ENCODE data around the gene CTF1.
"Not testable (repeated sequence)": the region's sequence is repeated elsewhere in the genome, so short reads cannot be mapped to it uniquely, and the experiment has no call there.

CTF1 gene

GRCh38 chr16:30896261-30896888 is at the start of gene CTF1:
TSS of gene CTF1 (plus strand) at chr16:30896614. CDS start at chr16:30896644, 30 bp downstream.
- DNase-seq (ENCODE audit: low read depth): no peak

GRCh38 chr16:30846649-30847402 is 49.6 kb upstream of the CTF1 start:
- DNase-seq (ENCODE audit: low read depth): no peak

- DNase-seq (ENCODE audit: low read depth): no peak
These were observed 46.2 kb upstream of the CTF1 start for GRCh38 chr16:30850246-30850645.

GRCh38 chr16:30853758-30854157 is 42.7 kb upstream of the CTF1 start:
- DNase-seq (ENCODE audit: low read depth): no peak

- no peak for DNase-seq (ENCODE audit: low read depth)
These were observed 38.3 kb upstream of the CTF1 start for GRCh38 chr16:30858111-30858495.

GRCh38 chr16:30858829-30859423 is 37.5 kb upstream of the CTF1 start:
- no peak for DNase-seq (ENCODE audit: low read depth)

- not testable (repeated sequence) for DNase-seq (ENCODE audit: low read depth)
These were observed 35.7 kb upstream of the CTF1 start for GRCh38 chr16:30860729-30861128.

GRCh38 chr16:30863178-30863577 is 33.2 kb upstream of the CTF1 start:
- DNase-seq (ENCODE audit: low read depth): not testable (repeated sequence)

- DNase-seq (ENCODE audit: low read depth): no peak
These were observed 30.4 kb upstream of the CTF1 start for GRCh38 chr16:30866031-30866430.

GRCh38 chr16:30867747-30868146 is 28.7 kb upstream of the CTF1 start:
- DNase-seq (ENCODE audit: low read depth): no peak

GRCh38 chr16:30870904-30871303 is 25.5 kb upstream of the CTF1 start:
- DNase-seq (ENCODE audit: low read depth): no peak

GRCh38 chr16:30874244-30874820 is 22.1 kb upstream of the CTF1 start:
- no peak for DNase-seq (ENCODE audit: low read depth)

GRCh38 chr16:30874821-30875717 is 21.3 kb upstream of the CTF1 start:
- peak; percentile 87 for DNase-seq (ENCODE audit: low read depth)

GRCh38 chr16:30875871-30876801 is 20.3 kb upstream of the CTF1 start:
- DNase-seq (ENCODE audit: low read depth): no peak

- no peak for DNase-seq (ENCODE audit: low read depth)
These were observed 19.5 kb upstream of the CTF1 start for GRCh38 chr16:30876867-30877266.

GRCh38 chr16:30882429-30883310 is 13.7 kb upstream of the CTF1 start:
- DNase-seq (ENCODE audit: low read depth): no peak

- DNase-seq (ENCODE audit: low read depth): no peak
These were observed 11.7 kb upstream of the CTF1 start for GRCh38 chr16:30884760-30885159.

- no peak for DNase-seq (ENCODE audit: low read depth)
These were observed 11.2 kb upstream of the CTF1 start for GRCh38 chr16:30885196-30885595.

GRCh38 chr16:30886145-30886544 is 10.3 kb upstream of the CTF1 start:
- no peak for DNase-seq (ENCODE audit: low read depth)

- no peak for DNase-seq (ENCODE audit: low read depth)
These were observed 8.5 kb upstream of the CTF1 start for GRCh38 chr16:30887927-30888326.
